Adrenal gland (tissue), 19 donors: ENCODE measurements around the gene LCE1A. TPM values are rescaled to one million over a fixed set of nuclear protein-coding genes. Genes with fewer than 3 reads are reported as not detected.

ENCODE experiments used
- DNase-seq, 7 donors: peaks; one replicate each; pipeline ENCODE4 v3.0.0-alpha.2; 2019 to 2020
- H3K27ac ChIP-seq, 5 donors: fragments of 200-600 bp; sonication (generic) in 4 of 5; 1 replicate in 3 of 5; 2 replicates in 2 of 5; pipeline versions ENCODE4 v1.5.1 to v1.8.0; 2016 to 2020; ENCODE audit warnings: mild to moderate bottlenecking in 1 of 5
- H3K27me3 ChIP-seq: fragments of 200-600 bp; 2 replicates; pipeline ENCODE4 v1.8.0; 2021
- H3K36me3 ChIP-seq, 2 donors: fragments of 200-600 bp; replicated peaks in 1 of 2; 1 replicate in 1 of 2; 2 replicates in 1 of 2; pipeline versions ENCODE4 v1.5.1 to v1.8.0; 2018 to 2022
- H3K4me1 ChIP-seq, 2 donors: fragments of 200-600 bp; replicated peaks in 1 of 2; 1 replicate in 1 of 2; 2 replicates in 1 of 2; pipeline versions ENCODE4 v1.5.1 to v1.8.0; 2018 to 2021
- H3K4me3 ChIP-seq, 4 donors: fragments of 200-600 bp; sonication (generic) in 3 of 4; one replicate each; pipeline ENCODE4 v1.5.1; 2016 to 2018
- H3K9me3 ChIP-seq, 3 donors: fragments of 200-600 bp; sonication (generic) in 1 of 3; replicated peaks in 1 of 3; 1 replicate in 2 of 3; 2 replicates in 1 of 3; pipeline versions ENCODE4 v1.5.1 to v1.8.0; 2016 to 2021
- CTCF ChIP-seq, 6 experiments: fragments of 450-650 bp in 4 of 6; fragments of 200-600 bp in 2 of 6; sonication (generic) in 1 of 6; IDR thresholded peaks; 1 replicate in 5 of 6; 2 replicates in 1 of 6; pipeline versions ENCODE4 v1.5.1 to v1.8.0; 2016 to 2021; ENCODE audit warnings: antibody characterized with exemption in 6 of 6, mild to moderate bottlenecking in 2 of 6, moderate library complexity in 1 of 6
- POLR2A ChIP-seq, 2 donors: fragments of 450-650 bp; IDR thresholded peaks; one replicate each; pipeline ENCODE4 v1.6.1; 2017; ENCODE audit warnings: antibody characterized with exemption in 2 of 2, mild to moderate bottlenecking in 2 of 2, moderate library complexity in 1 of 2
- WGBS, 4 donors: extraction: QIAGEN DNeasy Blood & Tissue Kit in 2 of 4; methylation state at CpG; one replicate each; pipeline versions ENCODE4 v1.1.5 to v1.1.7; 2013 to 2017; 5-methylcytosine and 5-hydroxymethylcytosine counted together
- intact Hi-C, 2 donors: fragments of 100-400 bp; cut with DNase I; formaldehyde crosslinking; loops; one replicate each; pipeline versions ENCODE4 v1.14.1 to v1.15.0; 2022 to 2023
- long read RNA-seq, 10 donors: library from polyadenylated mRNA in 3 of 10; unstranded in 2 of 10; stranded (forward) in 1 of 10; transcript quantifications; one replicate each; pipeline ENCODE4 v2.0.0 and lab custom pipeline, GENCODE V29; 2021 to 2026
- polyA plus RNA-seq, 3 donors: library from polyadenylated mRNA; stranded (reverse); fragments of 200-250 nt in 2 of 3; fragments of 350-450 nt in 1 of 3; fragmentation: Illumina TruSeq in 1 of 3; extraction: RNeasy Lipid Tissue Mini Kit (QIAGEN cat#74804) in 1 of 3; gene quantifications; one replicate each; pipeline ENCODE4 v1.2.3, GENCODE V29; 2013 to 2014
- total RNA-seq, 9 donors: library from RNA; depleted of rRNA in 4 of 9; stranded (reverse); fragments of >200 nt in 4 of 9; fragments of 120-200 nt in 1 of 9; fragmentation: NEBNext Ultra II Directional in 1 of 9; extraction: Animal tissue kit (Norgen Biotek cat#: 25700) in 1 of 9; gene quantifications; one replicate each; pipeline versions ENCODE4 v1.1.0 to v1.2.4, GENCODE V29; 2013 to 2023
- donor health status: healthy with polysubstance abuse.
- donor health status: Bipolar disorder and iron deficiency.
- donor health status: DM: yes; HTN: yes; CAD: no.
- donor health status: DM: no; HTN: no; CAD: no.
- donor health status: DM: no; HTN: no; CAD: no.
- donor health status: DM: yes; HTN: yes; CAD: no.

The LCE1A gene
- not detected for total RNA-seq
- not detected for polyA plus RNA-seq
- long read RNA-seq, donor 1: 0 reads
- long read RNA-seq, donor 2: 0 reads
- long read RNA-seq, donor 3: 0 reads
- long read RNA-seq, donor 4: 0 reads
- long read RNA-seq, donor 5: 0 reads
- long read RNA-seq, donor 6: 0 reads
- long read RNA-seq, donor 7: 0 reads
- long read RNA-seq, donor 8: 0 reads
- long read RNA-seq, donor 9: 0 reads
- long read RNA-seq, donor 10: 0 reads

- H3K27me3 ChIP-seq: no peaks in the 10 kb centered on the region
- no peaks in the 10 kb centered on the region for H3K9me3 ChIP-seq
- WGBS, 4 donors: 76 to 90% (median 80%) methylated on average over 2 of the region's 2 CpGs
- H3K4me1 ChIP-seq: no peaks in the 10 kb centered on the region
- no peak within 1 kb of the TSS for H3K27ac ChIP-seq
- no peak within 1 kb of the TSS for H3K4me3 ChIP-seq
- TF ChIP-seq POLR2A (IDR thresholded peaks at IDR 0.05): no peak
- no peak for TF ChIP-seq CTCF (IDR thresholded peaks at IDR 0.05)
- intact Hi-C loops: no loop called here
- no peaks in the 10 kb centered on the region for H3K36me3 ChIP-seq
- no peak for DNase-seq
These were observed at the start of gene LCE1A for GRCh38 chr1:152827173-152827572. TSS of gene LCE1A (plus strand) at chr1:152827473. CDS start at chr1:152827473, 0 bp downstream.

GRCh38 chr1:152777510-152778137, 49.6 kb upstream of the LCE1A start:
- no peaks in the 10 kb centered on the region for H3K9me3 ChIP-seq
- intact Hi-C loops: no loop called here
- no peak overlapping the region for H3K4me3 ChIP-seq
- H3K36me3 ChIP-seq: no peaks in the 10 kb centered on the region
- WGBS, 4 donors: 44 to 59% (median 51%) methylated on average over 4 of the region's 4 CpGs
- H3K27me3 ChIP-seq: no peaks in the 10 kb centered on the region
- no peaks in the 10 kb centered on the region for H3K4me1 ChIP-seq
- no peak for DNase-seq
- TF ChIP-seq CTCF (IDR thresholded peaks at IDR 0.05): no peak
- TF ChIP-seq POLR2A (IDR thresholded peaks at IDR 0.05): no peak
- H3K27ac ChIP-seq: no peak overlapping the region

GRCh38 chr1:152783095-152783494, 44.2 kb upstream of the LCE1A start:
- no peak for DNase-seq
- no peak overlapping the region for H3K27ac ChIP-seq
- no peaks in the 10 kb centered on the region for H3K4me1 ChIP-seq
- no peaks in the 10 kb centered on the region for H3K27me3 ChIP-seq
- H3K9me3 ChIP-seq: no peaks in the 10 kb centered on the region
- 55 to 74% (median 60%) methylated on average over 2 of the region's 2 CpGs for WGBS, 4 donors
- no peak for TF ChIP-seq POLR2A (IDR thresholded peaks at IDR 0.05)
- no peak for TF ChIP-seq CTCF (IDR thresholded peaks at IDR 0.05)
- H3K36me3 ChIP-seq: no peaks in the 10 kb centered on the region
- intact Hi-C loops: no loop called here
- H3K4me3 ChIP-seq: no peak overlapping the region

GRCh38 chr1:152786077-152786476, 41.2 kb upstream of the LCE1A start, which contains the start of gene LCE1E:
TSS of gene LCE1E (plus strand) at chr1:152786257. CDS start at chr1:152787300, 1,043 bp downstream.
- no peaks in the 10 kb centered on the region for H3K27me3 ChIP-seq
- TF ChIP-seq POLR2A (IDR thresholded peaks at IDR 0.05): no peak
- TF ChIP-seq CTCF (IDR thresholded peaks at IDR 0.05): no peak
- intact Hi-C loops: no loop called here
- no peak for DNase-seq
- 21 to 50% (median 45%) methylated on average over 2 of the region's 2 CpGs for WGBS, 4 donors
- H3K27ac ChIP-seq: no peak within 1 kb of the TSS
- H3K9me3 ChIP-seq: no peaks in the 10 kb centered on the region
- H3K4me3 ChIP-seq: no peak within 1 kb of the TSS
- H3K4me1 ChIP-seq: no peaks in the 10 kb centered on the region
- H3K36me3 ChIP-seq: no peaks in the 10 kb centered on the region
